ENCODE results near the gene RAI14.

DNA sequence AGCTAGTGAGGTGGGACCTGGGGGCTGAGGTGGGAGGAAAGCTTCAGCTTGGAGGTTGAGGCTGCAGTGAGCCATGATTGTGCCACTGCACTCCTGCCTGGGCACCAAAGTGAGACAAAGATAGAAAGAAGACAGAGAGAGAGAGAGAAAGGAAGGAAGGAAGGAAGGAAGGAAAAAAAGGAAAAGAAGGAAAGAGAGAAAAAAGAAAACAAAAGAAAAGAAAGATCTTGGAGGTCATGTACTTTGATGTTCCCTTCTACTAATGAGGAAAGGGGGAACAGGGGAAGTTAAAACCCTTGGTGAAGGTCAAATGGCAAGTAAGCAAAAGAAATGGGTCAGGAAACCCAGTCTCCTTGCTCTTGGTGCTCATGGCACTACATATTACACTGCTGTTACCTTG lies 2.4 kb upstream of the RAI14 start:
- no peak for TF ChIP-seq POLR2AphosphoS5 (IDR thresholded peaks at IDR 0.05)
- TF ChIP-seq POLR2A (IDR thresholded peaks at IDR 0.05) = no peak
- TF ChIP-seq CTCF (IDR thresholded peaks at IDR 0.05) = no peak
- no peak for TF ChIP-seq EP300 (IDR thresholded peaks at IDR 0.05)
